ENCODE measurements around the gene KMT5B.

GRCh38 chr11:68116126-68116525 is 97.0 kb downstream of the KMT5B start:
- TF ChIP-seq GATA3 (IDR thresholded peaks at IDR 0.05; ENCODE audit: low read depth, low read length): no peak
- no peak for TF ChIP-seq GATA2 (IDR thresholded peaks at IDR 0.05; ENCODE audit: low read depth, low read length)
